T-helper 1 cell treated with Interleukin-12 subunit alpha and Interleukin-12 subunit beta and Interleukin-4 antibody, amounts not matched to agents 30 μg/mL and 1 μg/mL, for 36 hours (primary cell): ENCODE results near the gene CDA.

ENCODE experiments used
- H3K27ac Mint-ChIP-seq: one replicate; pipeline ENCODE4 v1.8.0; 2021; ENCODE audit warnings: mild to moderate bottlenecking, mixed read lengths
- H3K27me3 Mint-ChIP-seq: one replicate; pipeline ENCODE4 v1.8.0; 2021; ENCODE audit warnings: low read depth, mixed read lengths
- H3K36me3 Mint-ChIP-seq: one replicate; pipeline ENCODE4 v1.8.0; 2021; ENCODE audit warnings: low read depth, mixed read lengths
- H3K4me1 Mint-ChIP-seq: one replicate; pipeline ENCODE4 v1.8.0; 2021; ENCODE audit warnings: low read depth, mixed read lengths
- H3K4me3 Mint-ChIP-seq: one replicate; pipeline ENCODE4 v1.8.0; 2021; ENCODE audit warnings: mild to moderate bottlenecking, moderate library complexity, mixed read lengths
- H3K9me3 Mint-ChIP-seq: one replicate; pipeline ENCODE4 v1.8.0; 2021; ENCODE audit warnings: mixed read lengths

The CDA gene

GRCh38 chr1:20641975-20642374 lies 53.1 kb downstream of the CDA start:
- Mint-ChIP-seq H3K4me3 (no peak overlapping the region), H3K9me3 (no peaks in the 10 kb centered on the region), H3K36me3 (no peaks in the 10 kb centered on the region), H3K27me3 (no peaks in the 10 kb centered on the region), H3K4me1 (no peaks in the 10 kb centered on the region), H3K27ac (no peak overlapping the region)

- no peaks in the 10 kb centered on the region for H3K4me1 Mint-ChIP-seq
- H3K27ac Mint-ChIP-seq = no peak overlapping the region
- no peaks in the 10 kb centered on the region for H3K36me3 Mint-ChIP-seq
- H3K4me3 Mint-ChIP-seq = no peak overlapping the region
- no peaks in the 10 kb centered on the region for H3K27me3 Mint-ChIP-seq
- no peaks in the 10 kb centered on the region for H3K9me3 Mint-ChIP-seq
These were observed 54.2 kb downstream of the CDA start for GRCh38 chr1:20643080-20643479.

GRCh38 chr1:20644416-20644815 lies 55.5 kb downstream of the CDA start:
- Mint-ChIP-seq H3K36me3 (peaks cover 8% of the 10 kb centered on the region), H3K9me3 (no peaks in the 10 kb centered on the region), H3K4me1 (no peaks in the 10 kb centered on the region), H3K27ac (no peak overlapping the region), H3K27me3 (no peaks in the 10 kb centered on the region), H3K4me3 (no peak overlapping the region)

- H3K36me3 Mint-ChIP-seq = peaks cover 14% of the 10 kb centered on the region
- H3K4me3 Mint-ChIP-seq = no peak overlapping the region
- no peaks in the 10 kb centered on the region for H3K4me1 Mint-ChIP-seq
- H3K27ac Mint-ChIP-seq = no peak overlapping the region
- H3K9me3 Mint-ChIP-seq = no peaks in the 10 kb centered on the region
- H3K27me3 Mint-ChIP-seq = no peaks in the 10 kb centered on the region
These were observed 56.5 kb downstream of the CDA start for GRCh38 chr1:20645414-20645813.

- no peak overlapping the region for H3K27ac Mint-ChIP-seq
- no peaks in the 10 kb centered on the region for H3K9me3 Mint-ChIP-seq
These were observed 59.5 kb downstream of the CDA start for GRCh38 chr1:20648438-20648837.

GRCh38 chr1:20648946-20649345 lies 60.0 kb downstream of the CDA start:
- peaks cover 39% of the 10 kb centered on the region for H3K36me3 Mint-ChIP-seq
- H3K4me1 Mint-ChIP-seq = no peaks in the 10 kb centered on the region
- no peaks in the 10 kb centered on the region for H3K9me3 Mint-ChIP-seq
- no peak overlapping the region for H3K27ac Mint-ChIP-seq
- no peak overlapping the region for H3K4me3 Mint-ChIP-seq
- H3K27me3 Mint-ChIP-seq = no peaks in the 10 kb centered on the region

More at GRCh38 chr1:20648438-20648837, 59.5 kb downstream of the CDA start:
- H3K4me3 Mint-ChIP-seq = no peak overlapping the region
- no peaks in the 10 kb centered on the region for H3K4me1 Mint-ChIP-seq
- no peaks in the 10 kb centered on the region for H3K27me3 Mint-ChIP-seq
- peaks cover 34% of the 10 kb centered on the region for H3K36me3 Mint-ChIP-seq

GRCh38 chr1:20652300-20652699 lies 63.4 kb downstream of the CDA start:
- Mint-ChIP-seq H3K27ac (no peak overlapping the region), H3K36me3 (peaks cover 55% of the 10 kb centered on the region), H3K27me3 (no peaks in the 10 kb centered on the region)

GRCh38 chr1:20654104-20654690 lies 65.3 kb downstream of the CDA start:
- Mint-ChIP-seq H3K36me3 (peaks cover 51% of the 10 kb centered on the region), H3K27ac (no peak overlapping the region), H3K27me3 (no peaks in the 10 kb centered on the region), H3K9me3 (no peaks in the 10 kb centered on the region), H3K4me1 (peaks cover 3% of the 10 kb centered on the region), H3K4me3 (no peak overlapping the region)

More at GRCh38 chr1:20652300-20652699, 63.4 kb downstream of the CDA start:
- Mint-ChIP-seq H3K4me1 (no peaks in the 10 kb centered on the region), H3K4me3 (no peak overlapping the region), H3K9me3 (no peaks in the 10 kb centered on the region)

GRCh38 chr1:20657024-20657423 lies 68.1 kb downstream of the CDA start:
- H3K36me3 Mint-ChIP-seq = peaks cover 46% of the 10 kb centered on the region
- H3K4me1 Mint-ChIP-seq = peaks cover 19% of the 10 kb centered on the region
- H3K27ac Mint-ChIP-seq = no peak overlapping the region
- no peaks in the 10 kb centered on the region for H3K27me3 Mint-ChIP-seq
- no peak overlapping the region for H3K4me3 Mint-ChIP-seq
- H3K9me3 Mint-ChIP-seq = no peaks in the 10 kb centered on the region

- peaks cover 38% of the 10 kb centered on the region for H3K36me3 Mint-ChIP-seq
- H3K4me3 Mint-ChIP-seq = no peak overlapping the region
These were observed 69.4 kb downstream of the CDA start for GRCh38 chr1:20658166-20658915.

GRCh38 chr1:20660363-20660762 lies 71.5 kb downstream of the CDA start:
- Mint-ChIP-seq H3K4me3 (peak overlapping the region; percentile 93), H3K36me3 (peaks cover 26% of the 10 kb centered on the region), H3K27ac (peak overlapping the region; percentile 90), H3K4me1 (peaks cover 25% of the 10 kb centered on the region), H3K27me3 (no peaks in the 10 kb centered on the region), H3K9me3 (no peaks in the 10 kb centered on the region)

More at GRCh38 chr1:20658166-20658915, 69.4 kb downstream of the CDA start:
- Mint-ChIP-seq H3K27me3 (no peaks in the 10 kb centered on the region), H3K27ac (no peak overlapping the region), H3K9me3 (no peaks in the 10 kb centered on the region), H3K4me1 (peaks cover 25% of the 10 kb centered on the region)

GRCh38 chr1:20660847-20661206 lies 71.9 kb downstream of the CDA start:
- H3K27ac Mint-ChIP-seq = peak overlapping the region; percentile 90
- H3K4me3 Mint-ChIP-seq = peak overlapping the region; percentile 93
- H3K4me1 Mint-ChIP-seq = peaks cover 25% of the 10 kb centered on the region
- H3K36me3 Mint-ChIP-seq = peaks cover 23% of the 10 kb centered on the region
- H3K9me3 Mint-ChIP-seq = no peaks in the 10 kb centered on the region
- no peaks in the 10 kb centered on the region for H3K27me3 Mint-ChIP-seq

GRCh38 chr1:20661207-20662109 lies 72.6 kb downstream of the CDA start, which contains the start of gene DDOST:
Gene DDOST, minus strand, starts transcription at chr1:20661369. Its CDS starts 19 bp downstream, at chr1:20661350.
- H3K27ac Mint-ChIP-seq = peak within 1 kb of the TSS; percentile 90
- peaks cover 23% of the 10 kb centered on the region for H3K36me3 Mint-ChIP-seq
- H3K4me3 Mint-ChIP-seq = peak within 1 kb of the TSS; percentile 93
- H3K9me3 Mint-ChIP-seq = no peaks in the 10 kb centered on the region
- H3K4me1 Mint-ChIP-seq = peaks cover 25% of the 10 kb centered on the region
- H3K27me3 Mint-ChIP-seq = no peaks in the 10 kb centered on the region

- Mint-ChIP-seq H3K4me3 (peak overlapping the region; percentile 93), H3K36me3 (peaks cover 16% of the 10 kb centered on the region), H3K27ac (peak overlapping the region; percentile 90), H3K27me3 (no peaks in the 10 kb centered on the region), H3K4me1 (peaks cover 25% of the 10 kb centered on the region), H3K9me3 (no peaks in the 10 kb centered on the region)
These were observed 73.2 kb downstream of the CDA start for GRCh38 chr1:20662110-20662475.
